MM.1S (cell line): ENCODE results near the gene OLFML2A.

Source experiments
- DNase-seq: peaks from one replicate; pipeline ENCODE4 v3.0.0-alpha.2; 2015
- H2AFZ ChIP-seq: fragments of 300-600 bp; sonication (generic); 2 replicates; pipeline ENCODE4 v1.6.0; 2016; ENCODE audit warnings: antibody characterized with exemption, low read length
- H3F3A ChIP-seq: fragments of 300-600 bp; sonication (generic); 2 replicates; pipeline ENCODE4 v1.6.1; 2016; ENCODE audit warnings: mild to moderate bottlenecking, antibody characterized with exemption, low read length, moderate library complexity, mixed read lengths; ENCODE audit not compliant: insufficient read depth
- H3K27ac ChIP-seq: fragments of 300-600 bp; sonication (generic); 2 replicates; pipeline ENCODE4 v1.5.1; 2016; ENCODE audit warnings: mild to moderate bottlenecking, low read length
- H3K27me3 ChIP-seq: fragments of 300-600 bp; sonication (generic); replicated peaks from 2 replicates; pipeline ENCODE4 v1.6.0; 2016; ENCODE audit warnings: low read length; ENCODE audit not compliant: insufficient read depth
- H3K36me3 ChIP-seq: fragments of 300-600 bp; sonication (generic); replicated peaks from 2 replicates; pipeline ENCODE4 v1.6.1; 2016; ENCODE audit warnings: mild to moderate bottlenecking, low read length, mixed read lengths; ENCODE audit not compliant: insufficient read depth
- H3K4me1 ChIP-seq: fragments of 300-600 bp; sonication (generic); 2 replicates; pipeline ENCODE4 v1.6.1; 2016; ENCODE audit warnings: low read length, mixed read lengths
- H3K4me2 ChIP-seq: fragments of 300-600 bp; sonication (generic); 2 replicates; pipeline ENCODE4 v1.6.0; 2016; ENCODE audit warnings: low read depth, low read length
- H3K4me3 ChIP-seq: fragments of 300-600 bp; sonication (generic); 2 replicates; pipeline ENCODE4 v1.5.1; 2016; ENCODE audit warnings: low read length, mixed read lengths
- H3K79me2 ChIP-seq: fragments of 300-600 bp; sonication (generic); 2 replicates; pipeline ENCODE4 v1.6.1; 2016; ENCODE audit warnings: mixed run types, low read length, mixed read lengths
- H3K9ac ChIP-seq: fragments of 300-600 bp; sonication (generic); 2 replicates; pipeline ENCODE4 v1.6.1; 2016; ENCODE audit warnings: low read length, mixed read lengths
- H3K9me2 ChIP-seq: fragments of 300-600 bp; sonication (generic); replicated peaks from 2 replicates; pipeline ENCODE4 v1.6.1; 2016; ENCODE audit warnings: mild to moderate bottlenecking, low read length, mixed read lengths; ENCODE audit not compliant: insufficient read depth
- H3K9me3 ChIP-seq: fragments of 300-600 bp; sonication (generic); replicated peaks from 2 replicates; pipeline ENCODE4 v1.6.1; 2016; ENCODE audit warnings: mild to moderate bottlenecking, low read length, mixed read lengths; ENCODE audit not compliant: insufficient read depth
- H4K20me1 ChIP-seq: fragments of 300-600 bp; sonication (generic); 2 replicates; pipeline ENCODE4 v1.6.1; 2016; ENCODE audit warnings: mild to moderate bottlenecking, low read length, moderate library complexity, mixed read lengths; ENCODE audit not compliant: insufficient read depth
- EZH2 ChIP-seq: fragments of 300-600 bp; sonication (generic); optimal IDR thresholded peaks from 2 replicates; pipeline ENCODE3; 2017; ENCODE audit warnings: low read depth, mild to moderate bottlenecking, antibody characterized with exemption, low read length, mixed read lengths
- EZH2phosphoT487 ChIP-seq: fragments of 300-600 bp; sonication (generic); IDR thresholded peaks from 2 replicates; pipeline ENCODE4 v1.6.1; 2018; ENCODE audit warnings: antibody characterized with exemption, low read length
- TF ChIP-seq, protein P1 (sequence below): fragments of 300-600 bp; sonication (generic); IDR thresholded peaks from 2 replicates; pipeline ENCODE4 v1.5.1; 2016; ENCODE audit warnings: antibody characterized with exemption, low read length, mixed read lengths

OLFML2A gene

DNA sequence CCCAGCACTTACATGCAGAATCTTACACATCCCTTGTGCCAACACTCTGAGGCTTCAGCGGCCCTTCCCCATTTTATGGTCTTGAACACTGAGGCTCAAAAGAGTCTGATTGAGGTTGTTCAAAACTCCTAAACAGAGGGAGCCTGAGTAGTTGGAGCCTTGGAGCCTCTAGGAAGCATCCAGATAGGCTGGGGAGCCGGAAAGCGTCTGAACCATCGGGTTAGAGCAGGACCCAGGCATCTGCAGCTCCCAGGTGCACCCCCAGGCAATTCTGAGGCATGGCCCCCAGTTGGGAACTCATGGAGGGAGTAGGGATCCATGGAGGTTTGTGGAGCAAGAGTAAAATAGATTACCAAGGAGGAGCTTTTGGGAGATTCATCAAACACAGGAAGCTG lies 3.8 kb downstream of the OLFML2A start:
- DNase-seq = no peak
- TF ChIP-seq, protein P1, sequence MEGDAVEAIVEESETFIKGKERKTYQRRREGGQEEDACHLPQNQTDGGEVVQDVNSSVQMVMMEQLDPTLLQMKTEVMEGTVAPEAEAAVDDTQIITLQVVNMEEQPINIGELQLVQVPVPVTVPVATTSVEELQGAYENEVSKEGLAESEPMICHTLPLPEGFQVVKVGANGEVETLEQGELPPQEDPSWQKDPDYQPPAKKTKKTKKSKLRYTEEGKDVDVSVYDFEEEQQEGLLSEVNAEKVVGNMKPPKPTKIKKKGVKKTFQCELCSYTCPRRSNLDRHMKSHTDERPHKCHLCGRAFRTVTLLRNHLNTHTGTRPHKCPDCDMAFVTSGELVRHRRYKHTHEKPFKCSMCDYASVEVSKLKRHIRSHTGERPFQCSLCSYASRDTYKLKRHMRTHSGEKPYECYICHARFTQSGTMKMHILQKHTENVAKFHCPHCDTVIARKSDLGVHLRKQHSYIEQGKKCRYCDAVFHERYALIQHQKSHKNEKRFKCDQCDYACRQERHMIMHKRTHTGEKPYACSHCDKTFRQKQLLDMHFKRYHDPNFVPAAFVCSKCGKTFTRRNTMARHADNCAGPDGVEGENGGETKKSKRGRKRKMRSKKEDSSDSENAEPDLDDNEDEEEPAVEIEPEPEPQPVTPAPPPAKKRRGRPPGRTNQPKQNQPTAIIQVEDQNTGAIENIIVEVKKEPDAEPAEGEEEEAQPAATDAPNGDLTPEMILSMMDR = no peak
- TF ChIP-seq EZH2phosphoT487 = no peak
- TF ChIP-seq EZH2 = no peak
- no peak overlapping the region for H3K27ac ChIP-seq

DNA sequence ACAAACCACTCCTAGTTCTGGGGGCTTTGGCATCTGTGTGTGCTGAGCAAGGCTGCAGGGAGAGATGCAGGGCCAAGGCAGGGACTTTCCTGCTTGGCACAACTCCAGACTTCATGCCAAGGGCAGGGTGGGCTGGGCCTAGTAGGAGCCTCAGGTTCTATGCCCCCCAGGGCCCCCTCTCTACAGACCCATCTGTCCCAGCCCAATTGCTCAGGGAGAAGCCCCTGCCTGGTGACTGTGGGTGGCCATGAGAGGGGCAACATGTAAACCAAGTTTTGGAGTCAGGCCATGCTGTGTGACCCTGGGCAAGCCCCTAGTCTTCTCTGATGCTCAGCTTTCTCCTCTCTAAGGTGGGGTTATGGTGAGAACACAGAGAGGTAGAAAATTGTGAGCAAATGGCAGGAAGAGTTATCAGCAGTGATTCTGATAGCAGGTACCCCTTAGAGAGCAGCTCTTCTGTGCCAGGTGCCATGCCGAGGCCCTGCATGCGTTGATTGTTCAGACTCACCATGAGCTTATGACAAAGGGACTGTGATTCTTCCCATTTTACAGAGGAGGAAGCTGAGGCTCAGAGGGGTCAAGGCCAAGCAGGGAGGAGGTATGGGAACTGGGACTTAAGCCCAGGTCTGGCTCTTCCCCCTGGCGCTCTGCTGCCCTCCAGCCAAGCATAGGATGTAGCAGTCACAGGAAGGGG lies 5.2 kb downstream of the OLFML2A start:
- Histone ChIP-seq H4K20me1 (no peaks in the 10 kb centered on the region), H3K9ac (no peak overlapping the region), H3K27me3 (peaks cover 8% of the 10 kb centered on the region), H3K4me2 (no peak overlapping the region), H3F3A (no peaks in the 10 kb centered on the region), H3K27ac (no peak overlapping the region), H3K79me2 (no peaks in the 10 kb centered on the region), H3K4me3 (no peak overlapping the region), H3K9me3 (no peaks in the 10 kb centered on the region), H3K9me2 (no peaks in the 10 kb centered on the region), H2AFZ (no peak overlapping the region), H3K36me3 (no peaks in the 10 kb centered on the region), H3K4me1 (no peaks in the 10 kb centered on the region)
- no peak for TF ChIP-seq EZH2phosphoT487
- TF ChIP-seq, protein P1 = no peak
- TF ChIP-seq EZH2 = no peak
- DNase-seq = no peak

More for the DNA sequence above, 3.8 kb downstream of the OLFML2A start:
- Histone ChIP-seq H3K27me3 (peaks cover 15% of the 10 kb centered on the region), H3K9me3 (no peaks in the 10 kb centered on the region), H3K79me2 (no peaks in the 10 kb centered on the region), H2AFZ (no peak overlapping the region), H3K4me2 (no peak overlapping the region), H3K36me3 (no peaks in the 10 kb centered on the region), H3K9me2 (no peaks in the 10 kb centered on the region), H3K4me3 (no peak overlapping the region), H3F3A (no peaks in the 10 kb centered on the region), H3K9ac (no peak overlapping the region), H3K4me1 (no peaks in the 10 kb centered on the region), H4K20me1 (no peaks in the 10 kb centered on the region)

DNA sequence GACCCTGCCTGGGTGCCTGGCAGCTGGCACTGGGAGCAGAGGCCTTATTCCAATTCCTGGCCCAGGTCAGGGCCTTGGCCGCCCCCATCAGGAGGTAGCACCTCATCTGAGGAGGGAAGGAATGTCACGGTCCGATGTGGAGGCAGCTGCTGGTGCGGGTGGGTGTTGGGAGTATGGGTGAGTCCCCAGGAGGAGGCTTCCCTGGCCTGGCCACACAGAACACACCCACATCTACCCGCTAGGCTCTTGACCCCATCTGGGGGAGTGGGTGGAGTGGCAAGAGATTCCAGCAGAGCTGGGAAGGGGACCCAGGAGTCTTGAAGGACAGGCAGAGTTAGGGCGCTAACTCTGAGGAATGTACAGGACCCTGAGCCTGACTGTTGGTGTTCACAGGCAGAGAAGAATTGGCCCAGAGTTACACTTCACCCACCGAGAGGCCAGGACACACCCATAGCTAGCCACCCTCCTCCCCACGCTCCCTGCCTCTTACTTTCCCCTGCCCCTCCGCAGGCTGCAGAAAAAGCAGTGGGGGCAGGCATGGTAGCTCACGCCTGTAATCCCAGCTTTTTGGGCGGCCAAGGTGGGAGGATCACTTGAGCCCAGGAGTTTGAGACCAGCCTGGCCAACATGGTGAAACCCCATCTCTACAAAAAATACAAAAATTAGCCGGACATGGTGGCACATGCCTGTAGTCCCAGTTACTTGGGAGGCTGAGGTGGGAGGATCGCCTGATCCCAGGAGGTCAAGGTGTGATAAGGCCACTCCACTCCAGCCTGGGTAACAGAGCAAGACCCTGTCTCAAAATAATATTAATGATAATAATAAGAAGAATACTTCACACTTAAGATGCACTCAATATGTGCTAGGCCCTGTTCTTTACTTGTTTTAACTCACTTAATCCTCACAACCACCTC lies 6.0 kb downstream of the OLFML2A start:
- H3K9me3 ChIP-seq = no peaks in the 10 kb centered on the region
- no peak for DNase-seq
- H3K27me3 ChIP-seq = peaks cover 3% of the 10 kb centered on the region; the same call in 1 of the 2 replicates
- H3K79me2 ChIP-seq = no peaks in the 10 kb centered on the region
- H3K9me2 ChIP-seq = no peaks in the 10 kb centered on the region
- H3K27ac ChIP-seq = no peak overlapping the region
- H3K9ac ChIP-seq = no peak overlapping the region
- no peaks in the 10 kb centered on the region for H3K4me1 ChIP-seq
- no peak overlapping the region for H3K4me3 ChIP-seq
- TF ChIP-seq EZH2phosphoT487 (no peak), EZH2 (no peak)
- TF ChIP-seq, protein P1 = no peak
- H3K36me3 ChIP-seq = no peaks in the 10 kb centered on the region
- H3F3A ChIP-seq = no peaks in the 10 kb centered on the region
- H3K4me2 ChIP-seq = no peak overlapping the region
- H2AFZ ChIP-seq = no peak overlapping the region
- no peaks in the 10 kb centered on the region for H4K20me1 ChIP-seq
